IPS DF 6.9 (cell line): ENCODE data around the gene SLC22A25.

ENCODE experiments used
- DNase-seq: peaks from one replicate; pipeline ENCODE4 v3.0.0-alpha.2; 2013; ENCODE audit warnings: low read depth, low spot score
- H3K27ac ChIP-seq: one replicate; pipeline ENCODE4 v1.5.1; 2013; ENCODE audit warnings: low read length, control low read depth
- H3K27me3 ChIP-seq: 2 replicates; pipeline ENCODE4 v1.6.1; 2013; ENCODE audit warnings: mild to moderate bottlenecking, low read length; ENCODE audit not compliant: control insufficient read depth, insufficient read depth
- H3K36me3 ChIP-seq: 2 replicates; pipeline ENCODE4 v1.6.1; 2013; ENCODE audit warnings: low read length; ENCODE audit not compliant: control insufficient read depth, insufficient read depth
- H3K4me1 ChIP-seq: 2 replicates; pipeline ENCODE4 v1.6.1; 2013; ENCODE audit warnings: low read length; ENCODE audit not compliant: control insufficient read depth, insufficient read depth
- H3K4me3 ChIP-seq: 2 replicates; pipeline ENCODE4 v1.5.1; 2013; ENCODE audit warnings: mild to moderate bottlenecking, low read length
- H3K9me3 ChIP-seq: 2 replicates; pipeline ENCODE4 v1.6.1; 2013; ENCODE audit warnings: low read length, inconsistent platforms; ENCODE audit not compliant: control insufficient read depth, insufficient read depth
- WGBS: extraction: QIAGEN DNeasy Blood & Tissue Kit; methylation state at CpG from one replicate; pipeline ENCODE4 v1.1.7; 2013; ENCODE audit warnings: mixed read lengths, missing lambda C conversion rate; ENCODE audit not compliant: insufficient read length, insufficient coverage; 5-methylcytosine and 5-hydroxymethylcytosine counted together

The SLC22A25 gene

GRCh38 chr11:63243533-63243932 is at the start of gene SLC22A25:
Gene SLC22A25, minus strand, starts transcription at chr11:63243599. Its CDS starts 13,947 bp downstream, at chr11:63229652.
- no peak for DNase-seq
- Histone ChIP-seq H3K36me3 (no peaks in the 10 kb centered on the region), H3K9me3 (no peaks in the 10 kb centered on the region), H3K4me1 (no peaks in the 10 kb centered on the region), H3K4me3 (no peak within 1 kb of the TSS), H3K27ac (no peak within 1 kb of the TSS), H3K27me3 (no peaks in the 10 kb centered on the region)
- WGBS: no CpG with 5 or more reads among the region's 5 CpGs

- no peaks in the 10 kb centered on the region for H3K9me3 ChIP-seq
- DNase-seq: no peak
- H3K4me1 ChIP-seq: no peaks in the 10 kb centered on the region
- no peaks in the 10 kb centered on the region for H3K27me3 ChIP-seq
- no peaks in the 10 kb centered on the region for H3K36me3 ChIP-seq
- WGBS: no CpG with 5 or more reads among the region's 4 CpGs
- H3K27ac ChIP-seq: no peak overlapping the region
- H3K4me3 ChIP-seq: no peak overlapping the region
These were observed 46.9 kb upstream of the SLC22A25 start for GRCh38 chr11:63290285-63290684.

GRCh38 chr11:63289658-63290057 is 46.3 kb upstream of the SLC22A25 start:
- Histone ChIP-seq H3K27ac (no peak overlapping the region), H3K9me3 (no peaks in the 10 kb centered on the region)
- WGBS: no CpG with 5 or more reads among the region's 5 CpGs

GRCh38 chr11:63282579-63282978 is 39.2 kb upstream of the SLC22A25 start:
- DNase-seq: no peak
- no peaks in the 10 kb centered on the region for H3K27me3 ChIP-seq
- peaks cover 2% of the 10 kb centered on the region for H3K4me1 ChIP-seq
- H3K27ac ChIP-seq: no peak overlapping the region
- no peaks in the 10 kb centered on the region for H3K36me3 ChIP-seq
- no peak overlapping the region for H3K4me3 ChIP-seq
- H3K9me3 ChIP-seq: no peaks in the 10 kb centered on the region

More at GRCh38 chr11:63289658-63290057, 46.3 kb upstream of the SLC22A25 start:
- Histone ChIP-seq H3K36me3 (no peaks in the 10 kb centered on the region), H3K4me1 (no peaks in the 10 kb centered on the region), H3K27me3 (no peaks in the 10 kb centered on the region), H3K4me3 (no peak overlapping the region)
- DNase-seq: no peak

- Histone ChIP-seq H3K27ac (no peak overlapping the region), H3K27me3 (no peaks in the 10 kb centered on the region), H3K4me3 (no peak overlapping the region)
These were observed 37.5 kb upstream of the SLC22A25 start for GRCh38 chr11:63280920-63281319.

GRCh38 chr11:63277345-63277943 is 34.0 kb upstream of the SLC22A25 start:
- Histone ChIP-seq H3K27ac (no peak overlapping the region), H3K4me1 (peaks cover 3% of the 10 kb centered on the region), H3K9me3 (no peaks in the 10 kb centered on the region), H3K36me3 (no peaks in the 10 kb centered on the region), H3K27me3 (no peaks in the 10 kb centered on the region), H3K4me3 (no peak overlapping the region)
- no peak for DNase-seq
- WGBS: no CpG with 5 or more reads among the region's 1 CpG

More at GRCh38 chr11:63280920-63281319, 37.5 kb upstream of the SLC22A25 start:
- no peaks in the 10 kb centered on the region for H3K9me3 ChIP-seq
- H3K36me3 ChIP-seq: no peaks in the 10 kb centered on the region
- peaks cover 3% of the 10 kb centered on the region for H3K4me1 ChIP-seq
- DNase-seq: no peak

GRCh38 chr11:63274776-63275175 is 31.4 kb upstream of the SLC22A25 start:
- WGBS: no CpG with 5 or more reads among the region's 1 CpG
- DNase-seq: no peak

GRCh38 chr11:63273685-63274084 is 30.3 kb upstream of the SLC22A25 start:
- Histone ChIP-seq H3K36me3 (no peaks in the 10 kb centered on the region), H3K4me1 (peaks cover 3% of the 10 kb centered on the region), H3K9me3 (no peaks in the 10 kb centered on the region), H3K4me3 (no peak overlapping the region), H3K27ac (no peak overlapping the region), H3K27me3 (no peaks in the 10 kb centered on the region)
- no CpG with 5 or more reads among the region's 3 CpGs for WGBS
- no peak for DNase-seq

More at GRCh38 chr11:63274776-63275175, 31.4 kb upstream of the SLC22A25 start:
- Histone ChIP-seq H3K9me3 (no peaks in the 10 kb centered on the region), H3K27me3 (no peaks in the 10 kb centered on the region), H3K27ac (no peak overlapping the region), H3K36me3 (no peaks in the 10 kb centered on the region), H3K4me1 (peaks cover 3% of the 10 kb centered on the region), H3K4me3 (no peak overlapping the region)

- H3K9me3 ChIP-seq: no peaks in the 10 kb centered on the region
- H3K4me1 ChIP-seq: no peaks in the 10 kb centered on the region
- H3K4me3 ChIP-seq: no peak overlapping the region
- no CpG with 5 or more reads among the region's 3 CpGs for WGBS
- no peak for DNase-seq
- H3K36me3 ChIP-seq: no peaks in the 10 kb centered on the region
- no peak overlapping the region for H3K27ac ChIP-seq
- no peaks in the 10 kb centered on the region for H3K27me3 ChIP-seq
These were observed 19.1 kb upstream of the SLC22A25 start for GRCh38 chr11:63262547-63262946.

GRCh38 chr11:63251312-63251711 is 7.9 kb upstream of the SLC22A25 start:
- H3K9me3 ChIP-seq: no peaks in the 10 kb centered on the region
- no peaks in the 10 kb centered on the region for H3K4me1 ChIP-seq
- no peak overlapping the region for H3K27ac ChIP-seq
- DNase-seq: no peak
- H3K4me3 ChIP-seq: no peak overlapping the region
- H3K36me3 ChIP-seq: no peaks in the 10 kb centered on the region
- H3K27me3 ChIP-seq: no peaks in the 10 kb centered on the region
- no CpG with 5 or more reads among the region's 2 CpGs for WGBS
